ENCODE data around the gene DUSP12. TPM values are rescaled to one million over a fixed set of nuclear protein-coding genes. Genes with fewer than 3 reads are reported as not detected.
A peak's percentile ranks its signal among the peaks of the same experiment; 100 is the strongest.

Gene DUSP12
- polyA plus RNA-seq, 2 of the 4 experiments (the other 2 are of a cell fraction), result 47.3 to 96.3 TPM

- 81% methylated on average over 5 of the region's 5 CpGs for WGBS (ENCODE audit: missing lambda C conversion rate)
- TF ChIP-seq TP53 (CRISPR knock-in tag; IDR thresholded peaks at IDR 0.05) (no peak), FOXS1 (CRISPR knock-in tag; IDR thresholded peaks at IDR 0.05) (no peak), KDM5A (IDR thresholded peaks at IDR 0.05) (no peak), ATOH8 (CRISPR knock-in tag; IDR thresholded peaks at IDR 0.05; ENCODE audit: low read depth) (no peak), NFE2L2 (conservative IDR thresholded peaks at IDR 0.05; ENCODE audit: low read length) (no peak), HOXB5 (CRISPR knock-in tag; IDR thresholded peaks at IDR 0.05) (no peak), CTCF (IDR thresholded peaks at IDR 0.05) (no peak), ZNF302 (CRISPR knock-in tag; IDR thresholded peaks at IDR 0.05) (no peak), HOXB13 (CRISPR knock-in tag; IDR thresholded peaks at IDR 0.05; ENCODE audit: low read depth) (no peak), RCOR1 (IDR thresholded peaks at IDR 0.05; ENCODE audit: low read depth, low read length) (no peak), CBX8 (IDR thresholded peaks at IDR 0.05) (no peak)
- TF ChIP-seq, protein P1, sequence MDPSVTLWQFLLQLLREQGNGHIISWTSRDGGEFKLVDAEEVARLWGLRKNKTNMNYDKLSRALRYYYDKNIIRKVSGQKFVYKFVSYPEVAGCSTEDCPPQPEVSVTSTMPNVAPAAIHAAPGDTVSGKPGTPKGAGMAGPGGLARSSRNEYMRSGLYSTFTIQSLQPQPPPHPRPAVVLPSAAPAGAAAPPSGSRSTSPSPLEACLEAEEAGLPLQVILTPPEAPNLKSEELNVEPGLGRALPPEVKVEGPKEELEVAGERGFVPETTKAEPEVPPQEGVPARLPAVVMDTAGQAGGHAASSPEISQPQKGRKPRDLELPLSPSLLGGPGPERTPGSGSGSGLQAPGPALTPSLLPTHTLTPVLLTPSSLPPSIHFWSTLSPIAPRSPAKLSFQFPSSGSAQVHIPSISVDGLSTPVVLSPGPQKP (IDR thresholded peaks at IDR 0.05; ENCODE audit: low read depth, low read length), result no peak
- Histone ChIP-seq H3K4me1 (peaks cover 4% of the 10 kb centered on the region; the same call in 1 of the 3 replicates), H3K27ac (no peak overlapping the region), H3K4me3 (no peak overlapping the region), H3K9me3 (no peaks in the 10 kb centered on the region), H3K4me2 (no peak overlapping the region)
- ATAC-seq, result 0 out of 6 replicates have a peak, but pooled peaks of 1 of the 2 experiments have one; percentile 16
- ChIA-PET CTCF (interaction anchor here (0.6 to 11.2 kb wide), 49 partner anchors 9 to 898 kb away, joined by 3 to 262 read pairs (median 4); partner anchors contain the start of genes NOS1AP and OLFML2B), POLR2A (interaction anchor here (1.3 kb wide), 1 partner anchor 245 kb away, joined by 15 read pairs; no protein-coding TSS in a partner anchor)
- FAIRE-seq, result no peak
- no peak for DNase-seq (ENCODE audit: low read depth in 1 of 2, low spot score in 1 of 2)
These were observed 42.5 kb downstream of the DUSP12 start for GRCh38 chr1:161791904-161792655.

- ATAC-seq (peak; percentile 91 to 93), DNase-seq (ENCODE audit: low read depth in 1 of 2, low spot score in 1 of 2) (peak; percentile 51 to 74), FAIRE-seq (peak; percentile 91)
- no peak for TF ChIP-seq FOSB (CRISPR knock-in tag; IDR thresholded peaks at IDR 0.05)
- TF ChIP-seq FOSL2 (IDR thresholded peaks at IDR 0.05), result no peak
- TF ChIP-seq FOSL2 (CRISPR knock-in tag; IDR thresholded peaks at IDR 0.05), result peak; percentile 46
- TF ChIP-seq SMC3 (IDR thresholded peaks at IDR 0.05), result peak; percentile 90
- peak; percentile 84 to 89 for TF ChIP-seq RAD21 (conservative IDR thresholded peaks at IDR 0.05 in 1 of 2, IDR thresholded peaks at IDR 0.05 in 1 of 2)
- peak; percentile 78 for TF ChIP-seq CTCF (IDR thresholded peaks at IDR 0.05)
- no peak overlapping the region for H3K4me2 ChIP-seq
- H3K27ac ChIP-seq, result no peak overlapping the region
- CTCF ChIA-PET, result interaction anchor here (0.6 to 11.2 kb wide), 54 partner anchors 9 to 897 kb away, joined by 3 to 262 read pairs (median 4); partner anchors contain the start of genes NOS1AP and OLFML2B
- POLR2A ChIA-PET, result interaction anchor here (1.3 kb wide), 1 partner anchor 245 kb away, joined by 15 read pairs; no protein-coding TSS in a partner anchor
- H3K4me3 ChIP-seq, result no peak overlapping the region
- H3K4me1 ChIP-seq, result peaks cover 4% of the 10 kb centered on the region; the same call in 1 of the 3 replicates
- H3K9me3 ChIP-seq, result no peaks in the 10 kb centered on the region
- WGBS (ENCODE audit: missing lambda C conversion rate), result 34% methylated on average over 3 of the region's 3 CpGs
These were observed 43.2 kb downstream of the DUSP12 start for GRCh38 chr1:161792740-161793139.
